Measurements from ENCODE around the gene ZNF536.
"Not testable (repeated sequence)": the region's sequence is repeated elsewhere in the genome, so short reads cannot be mapped to it uniquely, and the experiment has no call there.

ZNF536 gene

DNA sequence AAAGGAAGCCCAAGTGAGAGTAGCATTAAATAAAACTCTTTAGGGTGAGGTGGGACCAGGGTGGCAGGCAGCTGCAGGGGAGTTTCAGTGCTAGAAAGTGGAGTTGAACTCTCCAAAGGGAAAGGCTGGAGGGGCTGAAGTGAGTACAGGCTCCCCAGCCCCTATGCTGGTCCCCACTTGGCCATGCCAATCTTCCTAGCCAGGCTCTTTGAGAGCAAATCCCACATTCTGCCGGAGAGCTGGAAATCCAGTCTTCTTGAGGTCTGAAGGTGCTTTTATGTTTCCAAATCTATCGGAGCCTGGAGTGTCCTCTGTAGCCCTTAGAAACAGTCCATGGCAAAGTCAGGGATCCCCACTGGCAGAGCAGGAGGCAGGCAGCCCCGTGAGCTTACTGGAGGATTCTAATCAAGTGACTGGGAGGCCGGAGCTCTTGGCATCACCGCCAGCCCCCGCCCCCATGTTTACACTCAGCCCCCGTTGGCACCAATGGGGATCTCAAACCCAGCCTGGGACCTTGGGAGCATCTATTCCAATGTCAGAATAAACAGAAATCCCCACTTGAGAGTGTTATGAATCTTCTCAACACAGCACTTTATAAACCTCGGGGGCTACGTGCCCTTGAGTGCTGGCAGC is 18.3 kb downstream of the ZNF536 start:
- DNase-seq: no peak

DNA sequence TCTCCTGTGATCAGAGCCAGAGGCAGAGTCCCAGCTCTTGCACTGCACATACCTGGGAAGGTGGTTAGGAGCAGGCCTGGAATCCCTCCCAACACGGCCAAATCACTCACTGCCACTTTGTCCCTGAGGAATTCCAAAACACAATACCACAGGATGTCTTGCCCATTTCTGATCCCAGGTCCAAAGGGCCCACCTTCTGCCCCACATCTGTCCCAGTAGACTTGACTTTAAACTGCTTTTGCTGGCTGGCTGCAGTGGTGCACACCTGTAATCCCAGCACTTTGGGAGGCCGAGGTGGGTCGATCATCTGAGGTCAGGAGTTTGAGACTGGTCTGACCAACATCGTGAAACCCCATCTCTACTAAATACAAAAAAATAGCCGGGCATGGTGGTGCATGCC is 18.9 kb downstream of the ZNF536 start:
- DNase-seq: no peak

GRCh38 chr19:30391554-30392551 is 19.7 kb downstream of the ZNF536 start:
- no peak for DNase-seq

GRCh38 chr19:30393046-30393445 is 20.9 kb downstream of the ZNF536 start:
- DNase-seq: no peak

DNA sequence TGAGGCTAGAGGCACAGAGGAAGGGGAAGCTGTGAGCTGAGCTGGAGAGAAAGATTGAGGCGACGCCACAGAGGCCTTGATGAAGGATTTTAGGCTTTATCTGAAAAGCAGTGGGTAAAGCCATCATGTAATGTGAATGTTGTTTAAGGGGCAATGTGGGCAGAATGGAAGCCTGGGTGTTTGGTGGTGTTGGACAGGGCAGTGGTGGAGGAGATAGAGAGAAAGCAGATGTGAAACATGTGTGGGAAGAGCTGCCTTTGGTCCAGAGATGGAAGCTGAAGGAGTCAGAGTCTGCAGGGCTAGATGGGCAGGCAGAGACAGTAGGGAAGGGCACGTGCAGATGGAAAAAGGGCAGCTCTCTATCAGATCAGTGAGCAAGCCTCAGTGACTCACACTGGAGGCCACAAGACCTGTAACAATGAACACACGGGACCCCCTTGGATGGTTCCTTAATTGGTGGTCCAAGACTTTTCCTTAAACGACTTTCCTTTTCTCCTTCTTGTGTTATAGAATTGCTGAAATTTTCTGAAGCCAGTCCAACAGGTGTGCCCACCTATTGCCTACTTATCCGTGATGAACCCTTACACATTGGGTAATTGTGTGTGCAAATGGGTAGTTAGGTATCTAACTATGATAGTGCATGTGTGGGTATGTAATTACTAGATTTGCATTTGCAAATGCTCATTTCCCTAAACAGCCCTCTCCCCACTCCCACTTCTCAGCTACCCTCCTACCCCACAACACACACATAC is 21.7 kb downstream of the ZNF536 start:
- DNase-seq: no peak

DNA sequence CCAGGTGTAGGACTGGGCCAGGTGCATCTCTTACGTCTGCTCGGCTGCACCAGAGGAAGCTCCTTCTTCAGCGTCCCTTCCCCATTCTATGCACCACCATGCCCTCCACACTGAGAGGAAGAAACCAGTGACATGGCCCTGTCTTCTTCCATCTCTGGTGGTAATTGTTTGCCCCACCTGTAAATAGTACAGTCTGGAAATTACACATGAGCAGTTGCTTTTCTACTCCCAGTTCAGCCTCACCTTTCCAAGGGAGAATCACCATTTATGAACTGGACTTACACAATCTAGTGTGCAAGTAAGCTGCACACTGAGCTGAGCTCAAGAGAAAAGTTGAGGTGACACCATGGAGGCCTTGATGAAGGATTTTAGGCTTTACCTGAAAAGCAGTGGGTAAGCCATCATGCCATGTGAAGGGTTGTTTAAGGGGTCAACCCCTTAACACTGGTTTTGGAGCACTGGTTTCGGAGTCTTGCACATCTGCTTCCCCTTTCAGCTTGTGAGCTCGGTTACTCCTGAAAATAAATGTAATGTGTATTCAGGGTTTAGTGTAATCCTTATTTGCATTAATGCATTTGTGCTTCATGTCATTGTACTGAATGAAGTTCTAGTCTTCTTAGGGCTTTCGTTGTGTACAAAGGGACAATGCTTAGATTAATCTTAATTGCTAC is 22.4 kb downstream of the ZNF536 start:
- DNase-seq: no peak

- no peak for DNase-seq
These were observed 23.1 kb downstream of the ZNF536 start for GRCh38 chr19:30395283-30395682.

DNA sequence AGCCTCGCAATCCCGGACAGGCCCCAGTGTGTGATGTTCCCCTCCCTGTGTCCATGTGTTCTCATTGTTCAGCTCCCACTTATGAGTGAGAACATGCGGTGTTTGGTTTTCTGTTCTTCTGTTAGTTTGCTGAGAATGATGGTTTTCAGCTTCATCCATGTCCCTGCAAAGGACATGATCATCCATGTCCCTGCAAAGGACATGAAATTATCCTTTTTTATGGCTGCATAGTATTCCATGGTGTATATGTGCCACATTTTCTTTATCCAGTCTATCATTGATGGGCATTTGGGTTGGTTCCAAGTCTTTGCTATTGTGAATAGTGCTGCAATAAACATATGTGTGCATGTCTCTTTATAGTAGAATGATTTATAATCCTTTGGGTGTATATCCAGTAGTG is 26.4 kb downstream of the ZNF536 start:
- DNase-seq: not testable (repeated sequence)

DNA sequence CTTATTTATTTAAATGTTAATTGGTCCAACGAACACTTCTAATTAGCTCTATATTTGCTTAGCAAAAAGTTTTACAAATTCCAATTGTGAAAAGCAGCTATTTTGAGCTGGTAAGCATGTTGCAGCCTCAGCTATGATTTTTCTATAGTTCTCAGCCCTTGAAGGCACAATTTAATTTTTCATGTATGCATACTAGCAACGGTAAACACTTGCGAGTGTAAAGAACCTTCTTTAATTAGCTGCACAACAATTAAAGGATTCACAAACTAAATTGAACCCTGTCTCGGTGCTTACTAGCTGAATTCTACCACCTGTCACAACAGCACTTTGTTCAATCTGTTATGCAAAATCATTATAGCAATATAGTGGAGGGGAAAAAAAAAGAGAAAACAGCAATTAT is 29.8 kb downstream of the ZNF536 start:
- DNase-seq: no peak

DNA sequence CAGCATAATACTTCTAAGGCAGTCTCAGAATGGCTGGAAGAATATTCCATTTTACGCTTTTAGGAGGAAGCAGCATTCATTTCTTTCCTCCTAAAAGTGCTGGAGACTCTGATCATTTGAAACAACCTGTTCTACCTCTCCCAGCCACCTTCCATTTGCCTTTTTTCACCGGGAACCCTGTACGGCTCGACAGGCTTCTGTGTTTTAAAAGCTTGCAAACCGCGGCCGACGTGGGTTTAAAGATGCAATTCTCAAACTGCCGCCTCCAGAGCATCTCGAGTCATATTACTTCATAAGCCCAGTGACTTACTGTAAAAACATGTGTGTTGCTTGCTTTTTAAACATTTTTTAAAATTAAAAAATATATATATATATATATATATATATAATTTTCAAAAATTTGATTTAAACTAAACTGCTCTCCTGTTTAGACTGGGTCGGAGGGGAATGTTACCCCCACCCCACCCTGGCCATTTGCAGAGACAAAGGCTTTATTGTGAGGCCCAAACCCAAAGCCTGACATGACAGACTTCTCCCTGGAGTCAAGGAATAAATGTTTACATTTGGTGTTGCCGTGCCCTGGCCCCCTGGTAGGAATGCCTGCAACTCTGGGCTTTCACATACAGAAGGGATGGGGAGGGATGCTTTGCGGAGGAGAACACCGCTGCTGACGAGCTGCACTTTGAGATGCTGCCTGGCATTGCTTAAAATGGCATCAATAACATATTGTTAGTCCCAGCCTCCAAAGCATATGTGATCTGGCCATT is 30.4 kb downstream of the ZNF536 start:
- no peak for DNase-seq

DNA sequence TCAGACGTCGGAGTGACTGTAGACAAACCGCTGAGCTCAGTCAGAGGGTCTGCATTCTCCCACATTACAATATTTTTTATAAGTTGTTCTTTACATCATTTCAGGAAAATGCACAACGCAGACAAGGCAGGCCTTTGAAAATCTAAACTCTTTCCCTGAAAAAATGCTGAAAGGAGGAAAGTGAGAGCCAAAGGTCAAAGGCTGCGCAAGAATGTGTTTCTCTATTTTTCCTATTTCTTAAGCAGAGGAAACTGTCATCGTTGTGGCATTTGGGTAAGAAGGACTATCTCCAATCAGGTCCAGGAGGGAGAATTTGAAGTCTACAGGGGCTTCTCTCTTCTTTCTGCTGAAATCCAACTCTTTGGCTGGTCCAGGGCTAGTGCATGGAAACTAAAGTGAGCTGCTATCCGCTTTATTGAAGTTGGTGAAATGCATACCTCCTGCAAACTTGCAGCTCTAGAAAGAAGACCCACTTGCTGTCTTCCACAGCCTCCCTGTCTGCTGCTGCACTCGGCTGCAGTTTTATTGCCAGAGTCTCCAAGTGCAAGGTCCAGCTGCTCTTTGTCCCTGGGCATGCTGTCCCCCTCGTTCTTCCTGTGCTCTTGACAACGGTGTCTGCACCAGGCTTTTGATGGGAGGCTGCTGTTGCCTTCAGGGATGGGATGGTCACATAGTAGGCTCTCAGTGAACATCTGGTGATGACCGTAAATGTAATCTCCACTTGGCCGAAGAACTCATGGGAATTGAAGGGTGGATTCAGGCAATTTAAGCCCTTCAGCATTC is 31.2 kb downstream of the ZNF536 start:
- no peak for DNase-seq

DNA sequence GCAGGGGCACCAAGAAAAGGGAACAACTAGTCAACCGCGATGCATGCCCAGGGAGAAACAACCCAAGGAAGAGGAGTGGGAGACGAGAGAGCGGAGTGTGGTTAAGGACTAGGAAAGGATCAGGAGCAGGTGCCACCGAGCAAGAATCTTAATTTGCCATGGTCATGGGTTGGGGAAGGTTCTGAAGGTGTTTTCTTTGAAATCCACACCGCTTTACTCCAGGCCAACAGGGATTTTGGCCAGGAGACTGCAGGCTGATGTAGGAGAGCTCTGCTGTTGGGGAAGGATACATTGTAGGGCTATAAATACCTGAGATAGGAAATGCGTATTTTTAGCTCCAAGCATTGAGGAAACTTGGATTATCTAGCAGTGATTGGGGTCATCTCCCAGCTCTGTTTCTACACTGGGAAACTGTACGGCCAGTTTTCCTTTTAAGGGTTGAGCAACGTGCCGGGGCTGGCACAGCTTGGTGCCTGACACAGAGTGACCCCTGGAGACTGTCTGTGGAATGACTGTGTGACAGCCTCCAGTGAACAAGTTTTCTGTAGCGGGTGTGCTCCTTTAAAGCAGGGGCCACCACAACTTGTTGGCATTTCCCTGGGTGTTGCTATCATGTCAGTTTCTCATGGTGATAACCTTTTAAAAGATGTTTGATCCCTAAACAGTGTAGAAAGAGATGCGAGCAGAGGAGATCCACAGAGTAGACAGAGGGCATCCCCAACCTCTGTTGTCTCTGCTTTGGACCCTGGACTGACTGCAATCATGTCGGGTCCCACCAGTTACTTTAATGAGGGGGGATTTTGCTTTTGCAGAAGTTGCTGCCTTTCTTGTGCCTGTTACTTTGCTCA is 34.3 kb downstream of the ZNF536 start:
- no peak for DNase-seq

DNA sequence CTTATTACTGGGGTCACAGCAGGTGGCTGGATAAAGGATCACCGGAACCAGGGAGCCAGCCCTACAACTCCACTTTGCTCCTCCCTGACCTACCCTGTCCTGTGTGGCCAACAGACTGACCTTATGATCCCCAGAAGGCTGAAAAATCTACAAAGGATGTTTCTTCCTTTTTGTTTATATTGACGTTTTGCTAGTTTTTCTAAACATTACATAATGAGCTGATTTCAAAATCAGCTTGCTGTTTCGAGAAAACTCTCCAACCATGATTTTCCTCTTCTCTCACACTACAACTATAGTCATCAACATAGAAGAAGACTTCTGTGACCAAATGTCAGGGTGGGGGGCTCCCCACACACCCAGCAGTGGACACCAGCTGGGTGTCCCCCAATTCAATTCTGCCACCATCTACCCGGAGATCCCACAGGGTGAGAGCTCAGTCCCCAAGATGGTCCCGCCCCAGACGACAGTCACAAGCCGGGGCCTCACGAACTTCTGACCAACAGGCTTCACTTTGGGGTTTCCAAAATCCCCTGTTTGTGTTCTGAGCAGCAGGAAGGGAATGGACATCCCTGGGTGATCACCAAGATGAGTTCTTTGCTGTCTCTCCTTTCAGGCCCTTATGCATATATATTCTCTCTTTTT is 35.0 kb downstream of the ZNF536 start:
- DNase-seq: no peak

DNA sequence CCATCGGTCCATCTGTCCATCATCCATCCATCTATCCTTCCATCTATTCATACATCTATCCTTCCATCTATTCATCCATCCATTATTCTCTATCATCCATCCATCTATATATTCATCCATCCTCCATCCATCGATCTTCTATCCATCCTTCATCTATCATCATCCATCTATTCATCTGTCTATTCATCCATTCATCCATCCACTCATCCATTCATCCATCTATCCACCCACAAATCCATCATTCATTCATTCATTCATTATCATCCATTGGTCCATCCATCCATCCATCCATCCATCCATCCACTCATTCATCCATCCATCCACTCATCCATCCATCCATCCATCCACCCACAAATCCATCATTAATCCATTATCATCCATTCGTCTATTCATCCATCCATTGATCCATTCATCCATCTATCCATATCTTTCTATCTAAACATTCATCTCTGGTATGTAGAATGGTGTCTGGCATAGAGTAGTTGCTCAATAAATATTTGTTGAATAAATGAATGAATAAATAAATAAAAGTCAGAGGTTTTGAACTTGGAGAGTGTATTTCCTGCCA is 36.6 kb downstream of the ZNF536 start:
- no peak for DNase-seq

DNA sequence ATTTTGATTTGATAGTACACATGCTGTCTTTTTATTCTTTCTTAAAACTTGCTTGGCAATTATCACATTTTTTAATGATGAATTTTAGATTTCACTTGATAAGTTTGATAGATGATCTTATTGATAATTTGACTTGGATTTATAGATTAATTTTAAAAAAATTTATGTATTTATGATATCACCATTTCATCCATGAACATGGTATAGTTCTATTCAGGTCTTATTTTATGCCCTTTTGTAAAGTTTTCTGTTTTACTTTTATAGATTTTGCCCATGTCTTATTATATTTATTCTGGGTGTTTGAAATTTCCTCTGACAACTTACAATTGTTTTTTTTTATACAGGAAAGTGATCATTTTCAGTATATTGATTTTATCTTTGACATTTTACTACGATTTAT is 39.5 kb downstream of the ZNF536 start:
- DNase-seq: no peak

- DNase-seq: no peak
These were observed 44.2 kb downstream of the ZNF536 start for GRCh38 chr19:30416375-30416774.

DNA sequence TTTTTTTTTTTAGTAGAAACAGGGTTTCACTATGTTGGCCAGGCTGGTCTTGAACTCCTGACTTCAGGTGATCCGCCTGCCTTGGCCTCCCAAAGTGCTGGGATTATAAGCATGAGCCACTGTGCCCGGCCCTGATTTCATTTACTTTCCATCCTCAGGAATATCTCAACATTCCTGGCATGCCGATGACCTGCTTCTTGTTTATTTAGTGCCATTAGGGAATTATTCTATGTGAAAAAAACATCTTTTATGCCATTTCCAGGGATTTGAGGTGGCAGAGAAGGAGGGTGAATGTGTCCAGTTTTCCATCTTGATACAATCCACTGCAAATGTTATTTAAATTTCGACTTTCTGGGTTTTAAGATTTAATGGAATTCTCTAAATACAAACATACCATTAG is 45.0 kb downstream of the ZNF536 start:
- DNase-seq: not testable (repeated sequence)

GRCh38 chr19:30419568-30420180 is 47.5 kb downstream of the ZNF536 start:
- no peak for DNase-seq

- DNase-seq: no peak
These were observed 48.1 kb downstream of the ZNF536 start for GRCh38 chr19:30420316-30420715.
